GM23248 (cell line): ENCODE measurements around the gene PAX1. TPM values are rescaled to one million over a fixed set of nuclear protein-coding genes. Genes with fewer than 3 reads are reported as not detected.

ENCODE experiments used
- DNase-seq: peaks from one replicate; pipeline ENCODE4 v3.0.0-alpha.2; 2015
- H2AFZ ChIP-seq: fragments of 200-600 bp; sonication (generic); 2 replicates; pipeline ENCODE4 v1.6.1; 2016; ENCODE audit warnings: antibody characterized with exemption
- H3F3A ChIP-seq: fragments of 200-600 bp; sonication (generic); 2 replicates; pipeline ENCODE4 v1.6.1; 2016; ENCODE audit warnings: mild to moderate bottlenecking, antibody characterized with exemption, mixed run types; ENCODE audit not compliant: insufficient read depth
- H3K27ac ChIP-seq: fragments of 200-600 bp; sonication (generic); 2 replicates; pipeline ENCODE4 v1.5.1; 2016; ENCODE audit warnings: mild to moderate bottlenecking
- H3K27me3 ChIP-seq: fragments of 200-600 bp; sonication (generic); replicated peaks from 2 replicates; pipeline ENCODE4 v1.6.1; 2016; ENCODE audit warnings: mild to moderate bottlenecking; ENCODE audit not compliant: insufficient read depth
- H3K36me3 ChIP-seq: fragments of 200-600 bp; sonication (generic); 2 replicates; pipeline ENCODE4 v1.6.1; 2016; ENCODE audit warnings: low read depth, mild to moderate bottlenecking
- H3K4me1 ChIP-seq: fragments of 200-600 bp; sonication (generic); 2 replicates; pipeline ENCODE4 v1.6.1; 2016; ENCODE audit warnings: mild to moderate bottlenecking; ENCODE audit not compliant: insufficient read depth
- H3K4me2 ChIP-seq: fragments of 200-600 bp; sonication (generic); one replicate; pipeline ENCODE4 v1.6.1; 2016; ENCODE audit warnings: mild to moderate bottlenecking; ENCODE audit not compliant: unreplicated experiment
- H3K4me3 ChIP-seq: fragments of 200-600 bp; sonication (generic); 2 replicates; pipeline ENCODE4 v1.5.1; 2016; ENCODE audit warnings: mild to moderate bottlenecking
- H3K79me2 ChIP-seq: fragments of 200-600 bp; sonication (generic); 2 replicates; pipeline ENCODE4 v1.6.1; 2016; ENCODE audit warnings: mild to moderate bottlenecking; ENCODE audit not compliant: insufficient read depth
- H3K9ac ChIP-seq: fragments of 200-600 bp; sonication (generic); 2 replicates; pipeline ENCODE4 v1.6.1; 2016; ENCODE audit warnings: mild to moderate bottlenecking
- H3K9me2 ChIP-seq: fragments of 200-600 bp; sonication (generic); 2 replicates; pipeline ENCODE4 v1.6.1; 2016; ENCODE audit warnings: mixed run types, mild to moderate bottlenecking, moderate library complexity; ENCODE audit not compliant: insufficient read depth
- H3K9me3 ChIP-seq: fragments of 200-600 bp; sonication (generic); one replicate; pipeline ENCODE4 v1.6.1; 2017; ENCODE audit warnings: low read depth
- H4K20me1 ChIP-seq: fragments of 200-600 bp; sonication (generic); 2 replicates; pipeline ENCODE4 v1.6.0; 2016; ENCODE audit not compliant: insufficient read depth
- EZH2 ChIP-seq: fragments of 200-600 bp; sonication (generic); IDR thresholded peaks from 2 replicates; pipeline ENCODE4 v1.6.1; 2018; ENCODE audit warnings: antibody characterized with exemption, mild to moderate bottlenecking; ENCODE audit not compliant: insufficient read depth, poor library complexity, severe bottlenecking
- EZH2phosphoT487 ChIP-seq: fragments of 200-600 bp; sonication (generic); IDR thresholded peaks from 2 replicates; pipeline ENCODE4 v1.6.1; 2018; ENCODE audit warnings: antibody characterized with exemption, moderate library complexity, mild to moderate bottlenecking, low read depth; ENCODE audit not compliant: insufficient read depth
- WGBS, 2 experiments: methylation state at CpG; one replicate each; pipeline ENCODE4 v1.1.6; 2015 to 2017; ENCODE audit warnings: low lambda C conversion rate in 2 of 2, low coverage in 1 of 2; ENCODE audit errors: missing lambda C conversion rate in 2 of 2; 5-methylcytosine and 5-hydroxymethylcytosine counted together
- in situ Hi-C: fragments of 300-500 bp; cut with MboI; formaldehyde crosslinking; loops from 2 replicates; pipeline ENCODE4 v1.15.0; 2020
- polyA plus RNA-seq: library from polyadenylated mRNA; unstranded; fragments of >200 nt; fragmentation: Nextera tagmentation; extraction: Ambion mirVana; gene quantifications from 2 replicates; pipeline ENCODE4 v1.2.1, GENCODE V29; 2016
- total RNA-seq: library from RNA; depleted of rRNA; stranded (reverse); fragments of >200 nt; shearing (Covaris generic); gene quantifications from 2 replicates; pipeline ENCODE4 v1.2.3, GENCODE V29; 2014

Gene PAX1
- total and polyA plus RNA-seq, 2 experiments from 2014 or later = not detected

- Histone ChIP-seq H3K36me3 (no peaks in the 10 kb centered on the region), H3K4me3 (no peak overlapping the region), H3K9me2 (no peaks in the 10 kb centered on the region), H3K79me2 (no peaks in the 10 kb centered on the region), H3K9ac (no peak overlapping the region), H3K27ac (no peak overlapping the region), H3K4me2 (no peak overlapping the region), H3K4me1 (no peaks in the 10 kb centered on the region), H3F3A (no peaks in the 10 kb centered on the region), H3K9me3 (no peaks in the 10 kb centered on the region), H2AFZ (no peak overlapping the region), H3K27me3 (no peaks in the 10 kb centered on the region), H4K20me1 (no peaks in the 10 kb centered on the region)
- no peak for TF ChIP-seq EZH2
- no peak for TF ChIP-seq EZH2phosphoT487
- in situ Hi-C loops = no loop called here
- no peak for DNase-seq
- 36 to 40% methylated on average over 11 of the region's 11 CpGs for WGBS, 2 experiments
These were observed 39.6 kb upstream of the PAX1 start for GRCh38 chr20:21665687-21666446.

GRCh38 chr20:21670126-21670525 lies 35.3 kb upstream of the PAX1 start:
- Histone ChIP-seq H2AFZ (no peak overlapping the region), H3K9me2 (no peaks in the 10 kb centered on the region), H3K4me3 (no peak overlapping the region), H4K20me1 (no peaks in the 10 kb centered on the region), H3K4me2 (no peak overlapping the region), H3K9me3 (no peaks in the 10 kb centered on the region), H3K36me3 (no peaks in the 10 kb centered on the region), H3K27ac (no peak overlapping the region), H3F3A (no peaks in the 10 kb centered on the region), H3K79me2 (no peaks in the 10 kb centered on the region), H3K27me3 (no peaks in the 10 kb centered on the region), H3K4me1 (no peaks in the 10 kb centered on the region), H3K9ac (no peak overlapping the region)
- WGBS, 2 experiments = 53 to 60% methylated on average over 12 of the region's 12 CpGs
- in situ Hi-C loops = no loop called here
- DNase-seq = no peak
- TF ChIP-seq EZH2phosphoT487 (no peak), EZH2 (no peak)

- no peaks in the 10 kb centered on the region for H3K27me3 ChIP-seq
- in situ Hi-C loops = no loop called here
- no peak for TF ChIP-seq EZH2
- TF ChIP-seq EZH2phosphoT487 = no peak
These were observed 34.5 kb upstream of the PAX1 start for GRCh38 chr20:21670981-21671380.

GRCh38 chr20:21677261-21677660 lies 28.2 kb upstream of the PAX1 start:
- in situ Hi-C loops = no loop called here
- Histone ChIP-seq H2AFZ (no peak overlapping the region), H3F3A (no peaks in the 10 kb centered on the region), H3K79me2 (no peaks in the 10 kb centered on the region), H3K9me2 (no peaks in the 10 kb centered on the region), H4K20me1 (no peaks in the 10 kb centered on the region), H3K27me3 (no peaks in the 10 kb centered on the region), H3K36me3 (no peaks in the 10 kb centered on the region), H3K27ac (no peak overlapping the region), H3K4me1 (no peaks in the 10 kb centered on the region), H3K9me3 (no peaks in the 10 kb centered on the region), H3K9ac (no peak overlapping the region), H3K4me3 (no peak overlapping the region), H3K4me2 (no peak overlapping the region)
- no peak for TF ChIP-seq EZH2phosphoT487
- DNase-seq = no peak
- WGBS, 2 experiments = 41 to 52% methylated on average over 2 of the region's 2 CpGs

More at GRCh38 chr20:21670981-21671380, 34.5 kb upstream of the PAX1 start:
- 26 to 71% methylated on average over 1 of the region's 1 CpG for WGBS, 2 experiments
- no peak for DNase-seq
- Histone ChIP-seq H3K4me1 (no peaks in the 10 kb centered on the region), H3K9ac (no peak overlapping the region), H3K9me3 (no peaks in the 10 kb centered on the region), H3K9me2 (no peaks in the 10 kb centered on the region), H2AFZ (no peak overlapping the region), H3K27ac (no peak overlapping the region), H3K36me3 (no peaks in the 10 kb centered on the region), H3K79me2 (no peaks in the 10 kb centered on the region), H3F3A (no peaks in the 10 kb centered on the region), H4K20me1 (no peaks in the 10 kb centered on the region), H3K4me3 (no peak overlapping the region), H3K4me2 (no peak overlapping the region)

GRCh38 chr20:21677781-21678180 lies 27.7 kb upstream of the PAX1 start:
- no peak for DNase-seq
- H4K20me1 ChIP-seq = no peaks in the 10 kb centered on the region
- no peak overlapping the region for H3K9ac ChIP-seq
- no peaks in the 10 kb centered on the region for H3F3A ChIP-seq
- in situ Hi-C loops = no loop called here
- H3K9me3 ChIP-seq = no peaks in the 10 kb centered on the region
- H3K9me2 ChIP-seq = no peaks in the 10 kb centered on the region
- no peaks in the 10 kb centered on the region for H3K4me1 ChIP-seq
- WGBS, 2 experiments = 42 to 43% methylated on average over 3 of the region's 3 CpGs
- no peaks in the 10 kb centered on the region for H3K36me3 ChIP-seq
- no peak for TF ChIP-seq EZH2phosphoT487
- TF ChIP-seq EZH2 = no peak
- H3K27me3 ChIP-seq = no peaks in the 10 kb centered on the region; the same call in 1 of the 2 replicates
- H3K4me2 ChIP-seq = no peak overlapping the region
- no peaks in the 10 kb centered on the region for H3K79me2 ChIP-seq
- H2AFZ ChIP-seq = no peak overlapping the region
- H3K27ac ChIP-seq = no peak overlapping the region
- no peak overlapping the region for H3K4me3 ChIP-seq
